SU-DHL-6 (cell line): ENCODE measurements around the gene TENT4A.

Experiments used
- CTCF ChIP-seq: fragments of 200-600 bp; sonication (generic); IDR thresholded peaks from one replicate; pipeline ENCODE4 v1.5.1; 2017; ENCODE audit warnings: antibody characterized with exemption, mild to moderate bottlenecking, low read length, moderate library complexity; ENCODE audit not compliant: insufficient read depth, poor library complexity, severe bottlenecking
- EZH2phosphoT487 ChIP-seq: fragments of 200-600 bp; sonication (generic), shearing (Covaris generic); conservative IDR thresholded peaks from 2 replicates; pipeline ENCODE4 v1.6.1; 2018; ENCODE audit warnings: mild to moderate bottlenecking, antibody characterized with exemption, low read length, moderate library complexity, mixed read lengths

- TF ChIP-seq CTCF: no peak
- TF ChIP-seq EZH2phosphoT487: no peak
Measured at GRCh38 chr5:6785861-6786180, 72.6 kb downstream of the TENT4A start.
